ENCODE results near the gene CORIN.

- TF ChIP-seq, protein P1, sequence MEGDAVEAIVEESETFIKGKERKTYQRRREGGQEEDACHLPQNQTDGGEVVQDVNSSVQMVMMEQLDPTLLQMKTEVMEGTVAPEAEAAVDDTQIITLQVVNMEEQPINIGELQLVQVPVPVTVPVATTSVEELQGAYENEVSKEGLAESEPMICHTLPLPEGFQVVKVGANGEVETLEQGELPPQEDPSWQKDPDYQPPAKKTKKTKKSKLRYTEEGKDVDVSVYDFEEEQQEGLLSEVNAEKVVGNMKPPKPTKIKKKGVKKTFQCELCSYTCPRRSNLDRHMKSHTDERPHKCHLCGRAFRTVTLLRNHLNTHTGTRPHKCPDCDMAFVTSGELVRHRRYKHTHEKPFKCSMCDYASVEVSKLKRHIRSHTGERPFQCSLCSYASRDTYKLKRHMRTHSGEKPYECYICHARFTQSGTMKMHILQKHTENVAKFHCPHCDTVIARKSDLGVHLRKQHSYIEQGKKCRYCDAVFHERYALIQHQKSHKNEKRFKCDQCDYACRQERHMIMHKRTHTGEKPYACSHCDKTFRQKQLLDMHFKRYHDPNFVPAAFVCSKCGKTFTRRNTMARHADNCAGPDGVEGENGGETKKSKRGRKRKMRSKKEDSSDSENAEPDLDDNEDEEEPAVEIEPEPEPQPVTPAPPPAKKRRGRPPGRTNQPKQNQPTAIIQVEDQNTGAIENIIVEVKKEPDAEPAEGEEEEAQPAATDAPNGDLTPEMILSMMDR (IDR thresholded peaks at IDR 0.05 in 2 of 3, conservative IDR thresholded peaks at IDR 0.05 in 1 of 3; ENCODE audit: borderline replicate concordance in 1 of 3, insufficient read depth in 1 of 3, low read depth in 2 of 3, low read length in 2 of 3): no peak
- TF ChIP-seq EZH2phosphoT487 (IDR thresholded peaks at IDR 0.05; ENCODE audit: borderline replicate concordance): no peak
- TF ChIP-seq CEBPB (IDR thresholded peaks at IDR 0.05; ENCODE audit: low read depth): no peak
- no peak for TF ChIP-seq POLR2A (IDR thresholded peaks at IDR 0.05; ENCODE audit: borderline replicate concordance, extremely low read depth, insufficient read depth, insufficient read length)
- TF ChIP-seq EZH2 (IDR thresholded peaks at IDR 0.05): no peak
- TF ChIP-seq YY1 (IDR thresholded peaks at IDR 0.05; ENCODE audit: extremely low read depth, insufficient replicate concordance, low read depth, low read length): no peak
- TF ChIP-seq TCF7L2 (IDR thresholded peaks at IDR 0.05; ENCODE audit: borderline replicate concordance, extremely low read depth, insufficient read depth, insufficient read length): no peak
- TF ChIP-seq ZNF274 (IDR thresholded peaks at IDR 0.05; ENCODE audit: low read depth, low read length): no peak
- no peak for TF ChIP-seq POLR2AphosphoS5 (IDR thresholded peaks at IDR 0.05; ENCODE audit: low read depth, low read length)
- TF ChIP-seq ZFX (IDR thresholded peaks at IDR 0.05): no peak
- TF ChIP-seq SRF (IDR thresholded peaks at IDR 0.05; ENCODE audit: low read depth): no peak
- TF ChIP-seq, protein P2, sequence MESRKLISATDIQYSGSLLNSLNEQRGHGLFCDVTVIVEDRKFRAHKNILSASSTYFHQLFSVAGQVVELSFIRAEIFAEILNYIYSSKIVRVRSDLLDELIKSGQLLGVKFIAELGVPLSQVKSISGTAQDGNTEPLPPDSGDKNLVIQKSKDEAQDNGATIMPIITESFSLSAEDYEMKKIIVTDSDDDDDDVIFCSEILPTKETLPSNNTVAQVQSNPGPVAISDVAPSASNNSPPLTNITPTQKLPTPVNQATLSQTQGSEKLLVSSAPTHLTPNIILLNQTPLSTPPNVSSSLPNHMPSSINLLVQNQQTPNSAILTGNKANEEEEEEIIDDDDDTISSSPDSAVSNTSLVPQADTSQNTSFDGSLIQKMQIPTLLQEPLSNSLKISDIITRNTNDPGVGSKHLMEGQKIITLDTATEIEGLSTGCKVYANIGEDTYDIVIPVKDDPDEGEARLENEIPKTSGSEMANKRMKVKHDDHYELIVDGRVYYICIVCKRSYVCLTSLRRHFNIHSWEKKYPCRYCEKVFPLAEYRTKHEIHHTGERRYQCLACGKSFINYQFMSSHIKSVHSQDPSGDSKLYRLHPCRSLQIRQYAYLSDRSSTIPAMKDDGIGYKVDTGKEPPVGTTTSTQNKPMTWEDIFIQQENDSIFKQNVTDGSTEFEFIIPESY (IDR thresholded peaks at IDR 0.05; ENCODE audit: extremely low read depth, insufficient replicate concordance, low read length): no peak
- TF ChIP-seq EGR1 (IDR thresholded peaks at IDR 0.05; ENCODE audit: low read depth): no peak
- TF ChIP-seq, protein P3, sequence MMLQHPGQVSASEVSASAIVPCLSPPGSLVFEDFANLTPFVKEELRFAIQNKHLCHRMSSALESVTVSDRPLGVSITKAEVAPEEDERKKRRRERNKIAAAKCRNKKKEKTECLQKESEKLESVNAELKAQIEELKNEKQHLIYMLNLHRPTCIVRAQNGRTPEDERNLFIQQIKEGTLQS (IDR thresholded peaks at IDR 0.05): no peak
These were observed 13.0 kb downstream of the CORIN start for GRCh38 chr4:47824840-47825239.

All from HCT116 (cell line).